ENCODE data around the gene TST. TPM values are rescaled to one million over a fixed set of nuclear protein-coding genes. Genes with fewer than 3 reads are reported as not detected.

TST gene
- total and polyA plus RNA-seq, 2 donors (not counting 3 experiments of a cell fraction or from before 2014, with no cell fraction given): 39.2 to 95.1 TPM

- Histone ChIP-seq H3K9me1 (replicated peaks; ENCODE audit: control insufficient read depth, extremely low read depth, insufficient read depth, low read length) (no peaks in the 10 kb centered on the region), H3K4me1 (ENCODE audit: control insufficient read depth, extremely low read depth, insufficient read depth, low read length) (no peaks in the 10 kb centered on the region), H4K20me1 (replicated peaks; ENCODE audit: control insufficient read depth, extremely low read depth, insufficient read depth, low read length) (no peaks in the 10 kb centered on the region), H2AFZ (ENCODE audit: low read depth, low read length) (no peak overlapping the region), H3K9me3 (replicated peaks; ENCODE audit: control insufficient read depth, insufficient read depth, low read length) (no peaks in the 10 kb centered on the region), H3K79me2 (ENCODE audit: control insufficient read depth, insufficient read depth, low read length) (no peaks in the 10 kb centered on the region), H3K4me2 (ENCODE audit: insufficient read depth, low read length) (no peak overlapping the region), H3K36me3 (ENCODE audit: control insufficient read depth in 2 of 2, extremely low read depth in 1 of 2, insufficient read depth in 2 of 2, low read length in 2 of 2) (no peaks in the 10 kb centered on the region), H3K4me3 (replicated peaks in 1 of 3; ENCODE audit: insufficient read depth in 1 of 3, low read depth in 1 of 3, low read length in 3 of 3) (no peak overlapping the region), H3K9ac (replicated peaks; ENCODE audit: extremely low read depth, insufficient read depth, low read length) (no peak overlapping the region), H3K27ac (ENCODE audit: insufficient read depth, low read depth, low read length) (no peak overlapping the region), H3K27me3 (ENCODE audit: control insufficient read depth in 2 of 2, insufficient read depth in 2 of 2, low read length in 2 of 2) (no peaks in the 10 kb centered on the region)
- DNase-seq (ENCODE audit: low read depth, low spot score): no peak
- ChIA-PET CTCF (interaction anchor here (1.2 to 1.8 kb wide), 2 partner anchors 29 to 152 kb away, joined by 3 to 15 read pairs; no protein-coding TSS in a partner anchor), POLR2A (no interaction called here)
- TF ChIP-seq EZH2 (IDR thresholded peaks at IDR 0.05; ENCODE audit: borderline replicate concordance, low read depth, low read length, severe bottlenecking) (no peak), POLR2A (IDR thresholded peaks at IDR 0.05; ENCODE audit: low read depth, low read length) (no peak), POLR2AphosphoS5 (IDR thresholded peaks at IDR 0.05; ENCODE audit: insufficient read depth, low read depth, low read length) (no peak), JUN (IDR thresholded peaks at IDR 0.05; ENCODE audit: borderline replicate concordance, insufficient read depth, insufficient read length, low read depth) (no peak), MYC (IDR thresholded peaks at IDR 0.05; ENCODE audit: low read depth, low read length) (no peak), MAX (IDR thresholded peaks at IDR 0.05; ENCODE audit: insufficient read depth, insufficient read length) (no peak), FOS (IDR thresholded peaks at IDR 0.05; ENCODE audit: borderline replicate concordance, insufficient read depth, low read length) (no peak), GATA2 (IDR thresholded peaks at IDR 0.05; ENCODE audit: insufficient read depth, insufficient read length, low read depth, low read length) (no peak)
- TF ChIP-seq, protein P1, sequence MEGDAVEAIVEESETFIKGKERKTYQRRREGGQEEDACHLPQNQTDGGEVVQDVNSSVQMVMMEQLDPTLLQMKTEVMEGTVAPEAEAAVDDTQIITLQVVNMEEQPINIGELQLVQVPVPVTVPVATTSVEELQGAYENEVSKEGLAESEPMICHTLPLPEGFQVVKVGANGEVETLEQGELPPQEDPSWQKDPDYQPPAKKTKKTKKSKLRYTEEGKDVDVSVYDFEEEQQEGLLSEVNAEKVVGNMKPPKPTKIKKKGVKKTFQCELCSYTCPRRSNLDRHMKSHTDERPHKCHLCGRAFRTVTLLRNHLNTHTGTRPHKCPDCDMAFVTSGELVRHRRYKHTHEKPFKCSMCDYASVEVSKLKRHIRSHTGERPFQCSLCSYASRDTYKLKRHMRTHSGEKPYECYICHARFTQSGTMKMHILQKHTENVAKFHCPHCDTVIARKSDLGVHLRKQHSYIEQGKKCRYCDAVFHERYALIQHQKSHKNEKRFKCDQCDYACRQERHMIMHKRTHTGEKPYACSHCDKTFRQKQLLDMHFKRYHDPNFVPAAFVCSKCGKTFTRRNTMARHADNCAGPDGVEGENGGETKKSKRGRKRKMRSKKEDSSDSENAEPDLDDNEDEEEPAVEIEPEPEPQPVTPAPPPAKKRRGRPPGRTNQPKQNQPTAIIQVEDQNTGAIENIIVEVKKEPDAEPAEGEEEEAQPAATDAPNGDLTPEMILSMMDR (IDR thresholded peaks at IDR 0.05; ENCODE audit: extremely low read depth in 1 of 2, insufficient read depth in 1 of 2, low read depth in 1 of 2, low read length in 2 of 2): no peak
- BruUV-seq (replicated peaks): no TSS peak
- intact Hi-C loops (cut with micrococcal nuclease): no loop called here
- dilution Hi-C loops (cut with MboI; ENCODE audit: extremely low pct_ligation_motif_present, low sequenced_read_pairs): no loop called here
- FAIRE-seq: no peak
Measured at GRCh38 chr22:37047006-37047405, 27.8 kb upstream of the TST start.
